Activated CD4-positive, alpha-beta memory T cell treated with anti-CD3 and anti-CD28 coated beads, Interleukin-2, amount 10 ng/mL, durations not matched to agents 7 days and 5 days (primary cell): Measurements from ENCODE around the gene TADA2A. TPM values are rescaled to one million over a fixed set of nuclear protein-coding genes. Genes with fewer than 3 reads are reported as not detected.
"Not testable (repeated sequence)": the region's sequence is repeated elsewhere in the genome, so short reads cannot be mapped to it uniquely, and the experiment has no call there.

Experiments used
- CTCF ChIA-PET: fragments of 350-600 bp; sonication (Branson Sonifier 250); formaldehyde crosslinking; loops from one replicate; lab custom pipeline; 2021; ENCODE audit warnings: antibody characterized with exemption, inconsistent platforms; lab: Charles Lee
- POLR2A ChIA-PET: fragments of 350-600 bp; sonication (Branson Sonifier 250); formaldehyde crosslinking; loops from one replicate; lab custom pipeline; 2021; ENCODE audit warnings: antibody characterized with exemption; lab: Charles Lee
- DNase-seq: peaks from one replicate; pipeline ENCODE4 v3.0.0-alpha.2; 2020
- H3K27ac Mint-ChIP-seq: one replicate; pipeline ENCODE4 v1.8.0; 2021; ENCODE audit warnings: mild to moderate bottlenecking, mixed read lengths
- H3K27me3 Mint-ChIP-seq: one replicate; pipeline ENCODE4 v1.8.0; 2021; ENCODE audit warnings: mixed read lengths
- H3K36me3 Mint-ChIP-seq: one replicate; pipeline ENCODE4 v1.8.0; 2021; ENCODE audit warnings: low read depth, mixed read lengths
- H3K4me1 Mint-ChIP-seq: one replicate; pipeline ENCODE4 v1.8.0; 2021; ENCODE audit warnings: mixed read lengths
- H3K4me3 Mint-ChIP-seq: one replicate; pipeline ENCODE4 v1.8.0; 2021; ENCODE audit warnings: mild to moderate bottlenecking, mixed read lengths
- H3K9me3 Mint-ChIP-seq: one replicate; pipeline ENCODE4 v1.8.0; 2021; ENCODE audit warnings: mixed read lengths
- total RNA-seq, 2 experiments: library from RNA; stranded (reverse); gene quantifications; one replicate each; pipeline ENCODE4 v1.2.3, GENCODE V29; 2021

Gene TADA2A
- total RNA-seq, 2 experiments from 2014 or later, result 42.5 to 43.0 TPM

DNA sequence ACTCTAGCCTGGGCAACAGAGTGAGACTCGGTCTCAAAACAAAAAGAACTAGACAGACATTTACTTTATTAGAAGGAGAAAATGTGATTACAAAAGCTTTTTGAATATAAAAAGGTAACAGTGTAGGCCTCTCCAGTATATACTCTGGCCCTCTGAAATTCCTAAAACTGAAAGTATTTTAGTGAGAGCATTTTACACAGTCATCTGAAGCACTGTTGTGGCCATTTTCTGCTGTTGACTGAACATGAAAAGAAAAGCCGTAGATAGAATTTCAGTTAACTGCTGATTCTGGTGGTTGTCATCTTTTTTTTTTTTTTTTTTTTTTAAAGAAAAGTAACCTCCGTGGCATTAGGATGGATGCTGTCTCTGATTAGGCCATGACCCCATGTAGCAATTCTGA is 98.6 kb downstream of the TADA2A start:
- Mint-ChIP-seq H3K27ac (no peak overlapping the region), H3K27me3 (no peaks in the 10 kb centered on the region), H3K4me1 (peaks cover 9% of the 10 kb centered on the region), H3K9me3 (no peaks in the 10 kb centered on the region), H3K4me3 (no peak overlapping the region), H3K36me3 (peaks cover 2% of the 10 kb centered on the region)
- ChIA-PET POLR2A (interaction anchor here (1.5 kb wide), 1 partner anchor 9 kb away, joined by 3 read pairs; no protein-coding TSS in a partner anchor), CTCF (interaction anchor here (1.9 kb wide), 1 partner anchor 9 kb away, joined by 4 read pairs; no protein-coding TSS in a partner anchor)
- no peak for DNase-seq

GRCh38 chr17:37506678-37507077 is 100.0 kb downstream of the TADA2A start:
- ChIA-PET POLR2A (no interaction called here), CTCF (interaction anchor here (0.6 to 0.7 kb wide), 2 partner anchors 13 to 87 kb away, joined by 6 to 7 read pairs; no protein-coding TSS in a partner anchor)
- Mint-ChIP-seq H3K36me3 (peaks cover 6% of the 10 kb centered on the region), H3K9me3 (no peaks in the 10 kb centered on the region), H3K4me3 (no peak overlapping the region), H3K4me1 (peaks cover 13% of the 10 kb centered on the region), H3K27me3 (no peaks in the 10 kb centered on the region), H3K27ac (no peak overlapping the region)
- peak; percentile 31 for DNase-seq

GRCh38 chr17:37507111-37507510 is 100.4 kb downstream of the TADA2A start:
- H3K4me1 Mint-ChIP-seq, result peaks cover 13% of the 10 kb centered on the region
- no peaks in the 10 kb centered on the region for H3K9me3 Mint-ChIP-seq
- H3K27ac Mint-ChIP-seq, result no peak overlapping the region
- POLR2A ChIA-PET, result no interaction called here
- CTCF ChIA-PET, result interaction anchor here (0.6 to 0.7 kb wide), 2 partner anchors 13 to 87 kb away, joined by 6 to 7 read pairs; no protein-coding TSS in a partner anchor
- no peak overlapping the region for H3K4me3 Mint-ChIP-seq
- H3K36me3 Mint-ChIP-seq, result peaks cover 8% of the 10 kb centered on the region
- H3K27me3 Mint-ChIP-seq, result no peaks in the 10 kb centered on the region
- DNase-seq, result no peak

DNA sequence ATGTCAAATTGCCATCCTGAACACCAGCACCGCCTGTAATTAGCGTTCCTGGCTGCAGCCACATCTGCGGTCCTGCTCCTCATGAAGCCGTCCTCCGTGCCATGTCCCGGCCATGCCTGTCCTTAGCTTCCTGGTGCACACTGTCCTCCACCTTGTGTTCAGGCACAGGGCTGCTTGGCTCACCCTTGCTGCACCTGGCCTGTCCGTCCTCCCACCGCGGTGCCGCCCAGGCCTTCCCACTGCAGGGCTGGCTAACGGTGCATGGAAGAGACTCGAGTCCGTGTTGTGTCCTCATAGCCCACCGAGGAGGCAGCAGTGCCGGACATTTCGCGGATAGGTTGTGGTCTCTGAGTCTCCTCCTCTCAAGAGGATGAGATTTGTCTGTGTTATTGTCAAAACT is 103.4 kb downstream of the TADA2A start:
- POLR2A ChIA-PET, result no interaction called here

GRCh38 chr17:37511642-37512041 is 105.0 kb downstream of the TADA2A start:
- H3K4me3 Mint-ChIP-seq, H3K27ac Mint-ChIP-seq, H3K9me3 Mint-ChIP-seq, H3K27me3 Mint-ChIP-seq, DNase-seq, H3K4me1 Mint-ChIP-seq, CTCF ChIA-PET: not testable (repeated sequence)
- POLR2A ChIA-PET, result interaction anchor here (1.0 to 1.7 kb wide), 2 partner anchors 8 to 9 kb away, joined by 3 to 4 read pairs; no protein-coding TSS in a partner anchor
- peaks cover 32% of the 10 kb centered on the region for H3K36me3 Mint-ChIP-seq

More for the DNA sequence above, 103.4 kb downstream of the TADA2A start:
- H3K27ac Mint-ChIP-seq, result no peak overlapping the region
- H3K36me3 Mint-ChIP-seq, result peaks cover 25% of the 10 kb centered on the region
- CTCF ChIA-PET, result no interaction called here
- H3K9me3 Mint-ChIP-seq, result no peaks in the 10 kb centered on the region
- DNase-seq, result no peak
- H3K27me3 Mint-ChIP-seq, result no peaks in the 10 kb centered on the region
- H3K4me3 Mint-ChIP-seq, result no peak overlapping the region
- H3K4me1 Mint-ChIP-seq, result peaks cover 12% of the 10 kb centered on the region

- no peak overlapping the region for H3K4me3 Mint-ChIP-seq
- no peak for DNase-seq
- peaks cover 38% of the 10 kb centered on the region for H3K36me3 Mint-ChIP-seq
- POLR2A ChIA-PET, result no interaction called here
- CTCF ChIA-PET, result interaction anchor here (1.3 kb wide), 1 partner anchor 139 kb away, joined by 3 read pairs; no protein-coding TSS in a partner anchor
- H3K4me1 Mint-ChIP-seq, result peaks cover 5% of the 10 kb centered on the region
- H3K27me3 Mint-ChIP-seq, result no peaks in the 10 kb centered on the region
- H3K9me3 Mint-ChIP-seq, result no peaks in the 10 kb centered on the region
- H3K27ac Mint-ChIP-seq, result no peak overlapping the region
Observed at GRCh38 chr17:37512442-37513068, 105.9 kb downstream of the TADA2A start.

- Mint-ChIP-seq H3K27ac (no peak overlapping the region), H3K36me3 (peaks cover 50% of the 10 kb centered on the region), H3K9me3 (no peaks in the 10 kb centered on the region), H3K4me3 (no peak overlapping the region), H3K27me3 (no peaks in the 10 kb centered on the region), H3K4me1 (peaks cover 5% of the 10 kb centered on the region)
- DNase-seq, result no peak
- POLR2A ChIA-PET, result interaction anchor here (1.4 kb wide), 1 partner anchor 9 kb away, joined by 3 read pairs; no protein-coding TSS in a partner anchor
- CTCF ChIA-PET, result interaction anchor here (1.3 kb wide), 1 partner anchor 141 kb away, joined by 3 read pairs; no protein-coding TSS in a partner anchor
Observed at GRCh38 chr17:37513711-37514110, 107.0 kb downstream of the TADA2A start.

DNA sequence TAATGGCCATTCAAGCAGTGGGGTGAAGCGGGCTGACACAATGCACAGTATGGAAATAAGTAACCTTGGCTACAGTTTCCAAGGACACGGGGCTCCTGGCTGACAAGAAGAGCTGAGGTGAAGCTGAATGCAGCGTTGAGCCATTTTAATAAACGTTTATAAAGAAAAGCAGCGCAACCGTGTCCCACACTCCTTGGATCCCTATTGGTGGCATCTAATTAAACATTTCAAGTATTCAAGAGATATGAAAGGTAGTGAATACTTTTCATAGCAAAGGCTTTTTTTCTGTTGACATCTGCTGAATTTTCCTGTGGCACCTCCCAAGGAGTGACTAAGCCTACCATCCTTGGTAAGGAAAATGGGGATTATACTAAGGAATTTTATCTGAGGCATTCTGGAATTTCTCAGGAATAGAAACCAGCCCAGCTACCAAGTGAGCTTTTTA is 109.5 kb downstream of the TADA2A start:
- Mint-ChIP-seq H3K4me3 (no peak overlapping the region), H3K36me3 (peaks cover 65% of the 10 kb centered on the region), H3K27ac (no peak overlapping the region), H3K9me3 (no peaks in the 10 kb centered on the region), H3K27me3 (no peaks in the 10 kb centered on the region), H3K4me1 (peaks cover 16% of the 10 kb centered on the region)
- ChIA-PET CTCF (interaction anchor here (0.7 kb wide), 2 partner anchors 35 to 1042 kb away, joined by 3 to 4 read pairs; no protein-coding TSS in a partner anchor), POLR2A (no interaction called here)
- no peak for DNase-seq

GRCh38 chr17:37517881-37518280 is 111.2 kb downstream of the TADA2A start:
- no peaks in the 10 kb centered on the region for H3K27me3 Mint-ChIP-seq
- no peak for DNase-seq
- no peaks in the 10 kb centered on the region for H3K9me3 Mint-ChIP-seq
- H3K4me1 Mint-ChIP-seq, result peaks cover 16% of the 10 kb centered on the region
- peaks cover 68% of the 10 kb centered on the region for H3K36me3 Mint-ChIP-seq
- no peak overlapping the region for H3K27ac Mint-ChIP-seq
- POLR2A ChIA-PET, result no interaction called here
- CTCF ChIA-PET, result interaction anchor here (1.0 kb wide), 1 partner anchor 9 kb away, joined by 3 read pairs; no protein-coding TSS in a partner anchor
- H3K4me3 Mint-ChIP-seq, result no peak overlapping the region

- CTCF ChIA-PET, result interaction anchor here (1.6 kb wide), 1 partner anchor 9 kb away, joined by 4 read pairs; no protein-coding TSS in a partner anchor
Observed at GRCh38 chr17:37518826-37519225, 112.1 kb downstream of the TADA2A start.

DNA sequence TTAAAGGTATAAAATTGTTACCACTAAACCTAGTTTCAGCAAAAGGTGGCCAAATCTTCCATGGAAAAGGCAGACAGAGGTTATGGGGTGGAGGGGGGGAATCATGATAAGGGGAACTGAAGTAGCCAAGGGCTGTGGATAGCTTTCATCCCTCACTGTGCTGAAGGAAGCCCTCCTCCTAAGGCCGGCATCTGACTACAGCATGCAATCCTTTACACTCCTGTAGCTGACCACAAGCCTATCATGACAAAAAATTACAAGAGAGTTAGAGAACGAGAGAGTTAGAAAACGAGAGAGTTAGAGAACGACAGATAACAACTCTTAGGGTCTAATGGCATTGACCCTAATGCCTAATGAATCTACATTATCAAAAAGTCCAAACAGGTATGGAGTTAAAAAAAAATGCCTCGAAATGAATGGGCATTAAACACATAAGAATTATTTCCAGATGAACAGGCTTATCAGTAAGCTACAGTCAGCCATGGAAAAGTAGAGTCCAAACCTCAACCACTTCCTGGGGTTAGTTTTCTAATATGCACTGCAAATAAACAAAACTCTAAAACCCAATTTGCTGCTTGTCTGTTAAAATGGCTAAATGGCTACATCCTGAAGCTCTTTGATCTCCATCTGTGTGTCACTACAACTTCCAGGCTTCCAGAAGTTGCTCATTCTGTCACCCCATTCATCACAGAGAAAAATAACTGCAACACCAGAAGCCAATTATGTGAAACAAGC is 112.7 kb downstream of the TADA2A start:
- no peak for DNase-seq
- Mint-ChIP-seq H3K4me3 (no peak overlapping the region), H3K27me3 (no peaks in the 10 kb centered on the region), H3K9me3 (no peaks in the 10 kb centered on the region), H3K4me1 (peaks cover 21% of the 10 kb centered on the region), H3K27ac (peak overlapping the region; percentile 9), H3K36me3 (peaks cover 72% of the 10 kb centered on the region)
- ChIA-PET POLR2A (interaction anchor here (0.7 kb wide), 1 partner anchor 8 kb away, joined by 3 read pairs; no protein-coding TSS in a partner anchor), CTCF (interaction anchor here (1.6 kb wide), 1 partner anchor 9 kb away, joined by 4 read pairs; no protein-coding TSS in a partner anchor)

More at GRCh38 chr17:37518826-37519225, 112.1 kb downstream of the TADA2A start:
- H3K9me3 Mint-ChIP-seq, result no peaks in the 10 kb centered on the region
- H3K4me1 Mint-ChIP-seq, result peaks cover 20% of the 10 kb centered on the region
- peaks cover 69% of the 10 kb centered on the region for H3K36me3 Mint-ChIP-seq
- POLR2A ChIA-PET, result no interaction called here
- no peak overlapping the region for H3K27ac Mint-ChIP-seq
- H3K27me3 Mint-ChIP-seq, result no peaks in the 10 kb centered on the region
- DNase-seq, result no peak
- no peak overlapping the region for H3K4me3 Mint-ChIP-seq

- H3K27ac Mint-ChIP-seq, result peak overlapping the region; percentile 52
- H3K4me1 Mint-ChIP-seq, result peaks cover 21% of the 10 kb centered on the region
- no peaks in the 10 kb centered on the region for H3K9me3 Mint-ChIP-seq
- POLR2A ChIA-PET, result no interaction called here
- H3K4me3 Mint-ChIP-seq, result no peak overlapping the region
- H3K36me3 Mint-ChIP-seq, result peaks cover 72% of the 10 kb centered on the region
- H3K27me3 Mint-ChIP-seq, result no peaks in the 10 kb centered on the region
- CTCF ChIA-PET, result interaction anchor here (1.5 to 1.6 kb wide), 2 partner anchors 8 to 147 kb away, joined by 3 to 4 read pairs; no protein-coding TSS in a partner anchor
- no peak for DNase-seq
Observed at GRCh38 chr17:37520174-37520573, 113.5 kb downstream of the TADA2A start.
